SK-N-SH (cell line): ENCODE results near the gene RPL26. TPM values are rescaled to one million over a fixed set of nuclear protein-coding genes. Genes with fewer than 3 reads are reported as not detected.

ENCODE experiments used
- CTCF ChIA-PET: fragments of 300-600, 350-600 bp; formaldehyde crosslinking; extraction: SDS; loops from one replicate; lab custom pipeline; 2021; lab: Yijun Ruan, JAX
- POLR2A ChIA-PET: fragments of 350-600 bp; sonication (Branson Sonifier 250); formaldehyde crosslinking; extraction: SDS; loops from one replicate; lab custom pipeline; 2020; ENCODE audit warnings: antibody characterized with exemption, inconsistent platforms; lab: Yijun Ruan, JAX
- DNase-seq: peaks from one replicate; pipeline ENCODE4 v3.0.0; 2012
- H2AFZ ChIP-seq: fragments of 200-600 bp; sonication (generic); 2 replicates; pipeline ENCODE4 v1.8.1; 2016; ENCODE audit warnings: antibody characterized with exemption, mild to moderate bottlenecking, low read depth
- H3F3A ChIP-seq: fragments of 200-600 bp; sonication (generic); replicated peaks from 2 replicates; pipeline ENCODE3; 2016; ENCODE audit warnings: antibody characterized with exemption, mild to moderate bottlenecking; ENCODE audit not compliant: insufficient read depth
- H3K27ac ChIP-seq, 2 experiments: fragments of 200-500 bp in 1 of 2; fragments of 200-600 bp in 1 of 2; sonication (Bioruptor generic) in 1 of 2; sonication (generic), shearing (Covaris generic) in 1 of 2; 2 replicates each; pipeline versions ENCODE4 v1.5.1 to v1.6.1; 2014 to 2016; ENCODE audit warnings: low read depth in 2 of 2, inconsistent platforms in 1 of 2, low read length in 1 of 2, mild to moderate bottlenecking in 1 of 2, mixed read lengths in 1 of 2
- H3K27me3 ChIP-seq: fragments of 200-600 bp; sonication (generic), shearing (Covaris generic); 2 replicates; pipeline ENCODE4 v1.6.1; 2016; ENCODE audit warnings: mixed run types; ENCODE audit not compliant: insufficient read depth
- H3K36me3 ChIP-seq, 2 experiments: fragments of 200-500 bp in 1 of 2; fragments of 200-600 bp in 1 of 2; sonication (Bioruptor generic) in 1 of 2; sonication (generic) in 1 of 2; replicated peaks in 1 of 2; 2 replicates each; pipeline versions ENCODE3 to v1.5.1; 2014 to 2016; ENCODE audit warnings: low read length in 1 of 2, mild to moderate bottlenecking in 1 of 2; ENCODE audit not compliant: insufficient read depth in 2 of 2, control insufficient read depth in 1 of 2
- H3K4me1 ChIP-seq, 2 experiments: fragments of 200-500 bp in 1 of 2; fragments of 200-600 bp in 1 of 2; sonication (Bioruptor generic) in 1 of 2; sonication (generic), shearing (Covaris generic) in 1 of 2; 2 replicates each; pipeline versions ENCODE4 v1.5.1 to v1.6.1; 2014 to 2016; ENCODE audit warnings: low read depth in 1 of 2, low read length in 1 of 2, mixed run types in 1 of 2; ENCODE audit not compliant: insufficient read depth in 2 of 2, control insufficient read depth in 1 of 2
- H3K4me2 ChIP-seq: fragments of 200-600 bp; sonication (generic), shearing (Covaris generic); 2 replicates; pipeline ENCODE4 v1.6.1; 2017; ENCODE audit warnings: mixed run types
- H3K4me3 ChIP-seq, 2 experiments: fragments of 200-500 bp in 1 of 2; fragments of 200-600 bp in 1 of 2; sonication (Bioruptor generic) in 1 of 2; sonication (generic), shearing (Covaris generic) in 1 of 2; 2 replicates each; pipeline versions ENCODE4 v1.5.1 to v1.8.1; 2014 to 2016; ENCODE audit warnings: low read depth in 2 of 2, inconsistent platforms in 1 of 2, low read length in 1 of 2, mild to moderate bottlenecking in 1 of 2, mixed read lengths in 1 of 2, moderate library complexity in 1 of 2
- H3K79me2 ChIP-seq: fragments of 200-600 bp; sonication (generic); 2 replicates; pipeline ENCODE4 v1.8.1; 2017; ENCODE audit warnings: mild to moderate bottlenecking; ENCODE audit not compliant: insufficient read depth
- H3K9ac ChIP-seq: fragments of 200-600 bp; sonication (generic); 2 replicates; pipeline ENCODE4 v1.6.1; 2017; ENCODE audit warnings: mixed run types
- H3K9me2 ChIP-seq: fragments of 200-600 bp; sonication (generic); 2 replicates; pipeline ENCODE4 v1.6.1; 2017; ENCODE audit warnings: mixed run types
- H3K9me3 ChIP-seq: fragments of 200-600 bp; sonication (generic); 2 replicates; pipeline ENCODE4 v1.6.1; 2017; ENCODE audit warnings: mixed run types, mild to moderate bottlenecking, moderate library complexity
- H4K20me1 ChIP-seq: fragments of 200-600 bp; sonication (generic); 2 replicates; pipeline ENCODE4 v1.6.1; 2017; ENCODE audit warnings: mild to moderate bottlenecking, mixed run types; ENCODE audit not compliant: insufficient read depth
- CHD2 ChIP-seq: fragments of 150-350 bp; IDR thresholded peaks from 2 replicates; pipeline ENCODE4 v1.6.1; 2018; ENCODE audit warnings: low read length; ENCODE audit not compliant: partially characterized antibody
- EZH2phosphoT487 ChIP-seq: fragments of 200-600 bp; sonication (generic); IDR thresholded peaks from 2 replicates; pipeline ENCODE4 v1.6.1; 2017; ENCODE audit warnings: low read depth, mixed run types, mild to moderate bottlenecking, antibody characterized with exemption, moderate library complexity, borderline replicate concordance
- FOXM1 ChIP-seq: IDR thresholded peaks from 2 replicates; pipeline ENCODE4 v1.4.0; 2012; ENCODE audit warnings: low read depth, mild to moderate bottlenecking
- GABPA ChIP-seq: IDR thresholded peaks from 2 replicates; pipeline ENCODE4 v1.4.0; 2012; ENCODE audit warnings: low read depth, mild to moderate bottlenecking
- GATA2 ChIP-seq: sonication (generic); formaldehyde crosslinking; IDR thresholded peaks from 2 replicates; pipeline ENCODE4 v1.5.0; 2020; ENCODE audit warnings: mild to moderate bottlenecking, missing genetic modification reagents
- JUND ChIP-seq: IDR thresholded peaks from 2 replicates; pipeline ENCODE4 v1.4.0; 2012
- NFIC ChIP-seq: IDR thresholded peaks from 2 replicates; pipeline ENCODE4 v1.4.0; 2012; ENCODE audit warnings: borderline replicate concordance
- POLR2AphosphoS5 ChIP-seq: IDR thresholded peaks from 2 replicates; pipeline ENCODE4 v1.6.1; 2012; ENCODE audit warnings: low read depth, low read length
- RCOR1 ChIP-seq: fragments of 150-350 bp; IDR thresholded peaks from 2 replicates; pipeline ENCODE4 v1.6.1; 2017; ENCODE audit warnings: antibody characterized with exemption, low read length
- REST ChIP-seq: IDR thresholded peaks from 2 replicates; pipeline ENCODE4 v1.6.1; 2012; ENCODE audit warnings: mild to moderate bottlenecking, low read depth, low read length, moderate library complexity
- RFX5 ChIP-seq: IDR thresholded peaks from 2 replicates; pipeline ENCODE4 v1.6.1; 2012; ENCODE audit warnings: mild to moderate bottlenecking, improper control_type of control experiment, low read length
- TAF1 ChIP-seq: IDR thresholded peaks from 2 replicates; pipeline ENCODE4 v1.6.1; 2012; ENCODE audit warnings: low read depth, mild to moderate bottlenecking, low read length, moderate library complexity, borderline replicate concordance
- TCF12 ChIP-seq: IDR thresholded peaks from 2 replicates; pipeline ENCODE4 v1.4.0; 2012
- USF2 ChIP-seq: fragments of 150-350 bp; IDR thresholded peaks from 2 replicates; pipeline ENCODE4 v1.6.1; 2017; ENCODE audit warnings: antibody characterized with exemption, low read length, low read depth, borderline replicate concordance
- YY1 ChIP-seq: IDR thresholded peaks from 2 replicates; pipeline ENCODE4 v1.4.0; 2012; ENCODE audit warnings: low read depth, mild to moderate bottlenecking
- WGBS: methylation state at CpG from one replicate; pipeline ENCODE4 v1.1.6; 2017; ENCODE audit warnings: low lambda C conversion rate; 5-methylcytosine and 5-hydroxymethylcytosine counted together
- polyA plus RNA-seq, 3 experiments: library from polyadenylated mRNA; depleted of rRNA; stranded (reverse); fragments of >200 nt; gene quantifications; 2 replicates each; pipeline ENCODE4 v1.2.3, GENCODE V29; 2012
- TF ChIP-seq, protein P1 (sequence below): IDR thresholded peaks from 2 replicates; pipeline ENCODE4; 2012
- TF ChIP-seq, protein P2 (sequence below): IDR thresholded peaks from 2 replicates; pipeline ENCODE4 v1.4.0; 2012; ENCODE audit warnings: low read depth

The RPL26 gene
- polyA plus RNA-seq, 1 of the 3 experiments (the other 2 are of a cell fraction), result 4,770 TPM

DNA sequence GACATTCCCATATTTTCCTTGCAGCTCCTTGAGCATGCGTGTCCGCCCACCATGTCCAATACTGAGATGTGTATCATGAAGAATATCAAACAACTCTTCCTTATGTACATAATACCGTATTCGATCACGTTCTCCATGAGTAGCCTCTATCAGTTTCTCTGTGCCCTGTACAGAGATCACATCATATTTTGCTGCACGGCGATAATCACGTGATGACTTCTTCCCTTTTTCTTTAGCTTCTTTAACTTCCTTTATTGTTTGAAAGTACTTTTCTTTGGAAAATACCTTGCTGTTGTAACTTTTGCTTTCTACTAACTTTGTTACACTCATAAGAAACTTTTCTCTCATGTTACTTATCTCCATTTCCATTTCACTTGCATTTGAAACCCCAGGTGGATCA is 13.0 kb downstream of the RPL26 start:
- WGBS, result 96% methylated on average over 8 of the region's 8 CpGs
- Histone ChIP-seq H3K36me3 (peaks cover 20 to 29% of the 10 kb centered on the region in 2 experiments), H2AFZ (no peak overlapping the region), H3K27me3 (no peaks in the 10 kb centered on the region), H3K9me2 (no peaks in the 10 kb centered on the region), H3K4me2 (no peak overlapping the region), H3K27ac (no peak overlapping the region), H3K4me3 (no peak overlapping the region)
- ChIA-PET CTCF (interaction anchor here (1.0 kb wide), 2 partner anchors 14 to 377 kb away, joined by 3 to 5 read pairs; no protein-coding TSS in a partner anchor), POLR2A (no interaction called here)
- DNase-seq, result no peak
- TF ChIP-seq GABPA, result no peak
- no peak for TF ChIP-seq CHD2
- TF ChIP-seq, protein P1, sequence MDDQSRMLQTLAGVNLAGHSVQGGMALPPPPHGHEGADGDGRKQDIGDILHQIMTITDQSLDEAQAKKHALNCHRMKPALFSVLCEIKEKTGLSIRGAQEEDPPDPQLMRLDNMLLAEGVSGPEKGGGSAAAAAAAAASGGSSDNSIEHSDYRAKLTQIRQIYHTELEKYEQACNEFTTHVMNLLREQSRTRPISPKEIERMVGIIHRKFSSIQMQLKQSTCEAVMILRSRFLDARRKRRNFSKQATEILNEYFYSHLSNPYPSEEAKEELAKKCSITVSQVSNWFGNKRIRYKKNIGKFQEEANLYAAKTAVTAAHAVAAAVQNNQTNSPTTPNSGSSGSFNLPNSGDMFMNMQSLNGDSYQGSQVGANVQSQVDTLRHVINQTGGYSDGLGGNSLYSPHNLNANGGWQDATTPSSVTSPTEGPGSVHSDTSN, result no peak
- no peak for TF ChIP-seq GATA2 (CRISPR knock-in tag)
- TF ChIP-seq, all 33 proteins: peak for 0
- H3K4me1 ChIP-seq, result peaks cover 0 to 5% of the 10 kb centered on the region in 2 experiments; a peak in 2 of 4 replicates
- no peaks in the 10 kb centered on the region for H3K9me3 ChIP-seq
- H4K20me1 ChIP-seq, result no peaks in the 10 kb centered on the region
- no peak overlapping the region for H3K9ac ChIP-seq
- peaks cover 1% of the 10 kb centered on the region; the same call in 1 of the 2 replicates for H3K79me2 ChIP-seq
- H3F3A ChIP-seq, result peaks cover 17% of the 10 kb centered on the region

DNA sequence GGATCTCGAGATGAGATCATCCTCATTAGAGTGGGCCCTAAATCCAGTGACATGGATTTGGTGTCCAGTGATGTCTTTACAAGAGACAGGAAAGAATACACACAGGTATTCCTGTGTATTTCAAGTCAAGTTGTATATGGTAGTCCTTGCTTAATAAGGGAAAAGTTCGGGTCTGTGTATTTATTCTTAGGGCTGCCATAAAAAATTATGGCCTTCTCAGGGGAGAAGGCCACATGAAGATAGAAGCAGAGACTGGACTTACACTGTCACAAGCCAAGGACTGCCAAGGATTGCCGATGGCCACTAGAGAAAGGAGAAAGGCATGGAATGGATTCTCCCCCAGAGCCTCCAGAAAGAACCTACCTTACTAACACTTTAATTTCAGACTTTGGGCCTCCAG is 14.8 kb downstream of the RPL26 start:
- H3K4me1 ChIP-seq, result peaks cover 0 to 5% of the 10 kb centered on the region in 2 experiments; a peak in 2 of 4 replicates
- H3K9me3 ChIP-seq, result no peaks in the 10 kb centered on the region
- TF ChIP-seq USF2 (no peak), RCOR1 (no peak), JUND (no peak), RFX5 (no peak), REST (no peak), POLR2AphosphoS5 (no peak), YY1 (no peak), CHD2 (no peak), NFIC (no peak), TCF12 (no peak), FOXM1 (no peak), TAF1 (no peak), EZH2phosphoT487 (no peak), GABPA (no peak)
- TF ChIP-seq, protein P2, sequence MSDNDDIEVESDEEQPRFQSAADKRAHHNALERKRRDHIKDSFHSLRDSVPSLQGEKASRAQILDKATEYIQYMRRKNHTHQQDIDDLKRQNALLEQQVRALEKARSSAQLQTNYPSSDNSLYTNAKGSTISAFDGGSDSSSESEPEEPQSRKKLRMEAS, result no peak
- H3K4me2 ChIP-seq, result no peak overlapping the region
- peaks cover 23 to 29% of the 10 kb centered on the region in 2 experiments for H3K36me3 ChIP-seq
- DNase-seq, result no peak
- ChIA-PET POLR2A (no interaction called here), CTCF (no interaction called here)
- H3K27ac ChIP-seq, result no peak overlapping the region
- H4K20me1 ChIP-seq, result no peaks in the 10 kb centered on the region
- no peak overlapping the region for H2AFZ ChIP-seq
- 94% methylated on average over 3 of the region's 3 CpGs for WGBS
- no peak overlapping the region for H3K9ac ChIP-seq
- H3F3A ChIP-seq, result peaks cover 17% of the 10 kb centered on the region
- H3K79me2 ChIP-seq, result no peaks in the 10 kb centered on the region
- no peaks in the 10 kb centered on the region for H3K9me2 ChIP-seq
- no peaks in the 10 kb centered on the region for H3K27me3 ChIP-seq
- H3K4me3 ChIP-seq, result no peak overlapping the region
